Measurements from ENCODE around the gene RECK.

- TF ChIP-seq CTCF (IDR thresholded peaks at IDR 0.05) (no peak), POLR2A (IDR thresholded peaks at IDR 0.05) (no peak), POLR2AphosphoS5 (IDR thresholded peaks at IDR 0.05) (no peak)
Observed at GRCh38 chr9:36092014-36092413, 55.3 kb downstream of the RECK start.

Data from breast epithelium (tissue), 3 donors.